HG03060 (cell line): ENCODE measurements around the gene PACSIN1.

Experiments used
- ATAC-seq: cut with Tn5 transposase; IDR thresholded peaks from one replicate; pipeline ENCODE4 v1.9.1; 2021; ENCODE audit warnings: low read depth, moderate number of reproducible peaks; ENCODE audit not compliant: unreplicated experiment

Gene PACSIN1

DNA sequence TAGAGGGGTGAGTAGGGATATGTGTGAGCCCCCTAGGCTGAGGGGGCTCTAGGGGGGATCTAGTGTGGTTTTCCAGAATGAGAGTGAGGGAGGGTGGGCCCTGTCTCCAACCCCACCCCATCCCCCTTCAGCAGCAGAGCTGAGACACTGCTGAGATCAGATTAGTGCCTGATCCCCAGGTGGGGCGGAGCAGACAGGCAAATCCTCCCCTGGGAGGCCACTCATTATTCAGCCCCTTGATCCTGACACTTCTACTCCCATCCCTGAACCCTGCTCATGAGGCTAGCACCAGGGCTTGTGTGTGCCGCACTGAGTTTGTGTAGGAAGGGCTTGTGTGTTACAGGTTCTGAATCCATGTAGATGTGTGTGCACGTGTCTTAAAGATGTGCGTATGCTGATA, 47.8 kb downstream of the PACSIN1 start:
- no peak for ATAC-seq

DNA sequence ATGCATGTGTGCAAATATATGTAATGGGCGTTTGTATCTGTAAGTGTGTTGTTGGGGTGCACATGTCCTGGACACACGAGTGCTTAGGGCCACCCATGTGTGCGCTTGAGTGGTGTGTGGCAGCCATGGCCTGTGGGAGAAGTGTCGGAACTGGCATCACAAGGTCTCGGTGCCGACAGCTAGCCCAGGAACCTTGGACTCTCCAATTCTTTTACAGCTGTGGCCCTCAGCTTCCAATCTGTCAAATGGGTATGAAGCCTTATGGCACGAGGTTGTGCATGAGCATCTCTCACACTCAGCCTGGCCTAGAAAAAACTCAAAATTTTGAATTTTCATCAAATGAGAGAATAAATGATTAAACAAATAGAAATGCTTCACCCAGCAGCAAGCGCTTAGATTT, 48.2 kb downstream of the PACSIN1 start:
- ATAC-seq: no peak

DNA sequence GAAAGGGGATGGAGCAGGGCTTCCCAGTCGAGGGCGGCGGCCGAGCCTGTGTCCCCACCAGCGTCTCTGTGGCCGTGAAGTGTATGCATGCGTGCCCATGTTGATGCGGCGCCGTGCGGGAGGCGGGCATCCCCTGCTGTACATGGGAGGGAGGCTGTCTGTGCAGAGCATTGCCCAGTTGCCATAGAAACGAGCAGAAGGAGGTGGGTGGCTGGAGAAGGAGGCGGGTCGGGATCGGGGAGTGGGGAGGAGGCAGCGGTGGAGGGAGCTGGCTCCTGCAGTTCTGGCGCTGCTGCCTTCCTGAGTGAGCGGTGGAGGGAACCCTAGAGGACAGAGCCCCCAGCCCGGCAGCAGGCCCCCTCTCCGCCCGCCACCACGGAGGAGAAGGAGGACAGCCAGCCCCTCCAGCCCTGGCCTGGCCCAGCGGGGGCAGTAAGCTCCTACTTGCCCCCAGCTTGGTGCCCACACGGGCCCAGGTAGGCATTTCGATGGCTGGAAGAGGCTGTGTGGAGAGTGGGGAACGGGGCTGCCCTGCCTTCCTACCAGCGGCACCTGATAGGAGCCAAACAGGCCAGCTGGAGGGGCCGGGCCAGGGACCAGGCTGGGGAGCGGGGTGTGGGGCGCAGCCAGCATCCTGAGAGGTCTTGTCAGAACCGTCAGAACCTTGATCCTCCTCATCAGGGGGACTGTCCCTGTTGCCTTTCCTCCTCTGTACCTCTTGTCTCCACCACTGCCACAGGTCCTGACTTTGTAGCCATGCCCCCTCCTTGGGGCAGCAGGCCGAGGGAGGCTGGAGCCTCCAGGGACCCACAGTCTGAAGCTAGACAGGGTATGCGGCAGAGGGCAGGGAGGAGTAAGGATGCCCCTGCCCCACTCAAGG, 49.0 kb downstream of the PACSIN1 start:
- ATAC-seq: no peak

DNA sequence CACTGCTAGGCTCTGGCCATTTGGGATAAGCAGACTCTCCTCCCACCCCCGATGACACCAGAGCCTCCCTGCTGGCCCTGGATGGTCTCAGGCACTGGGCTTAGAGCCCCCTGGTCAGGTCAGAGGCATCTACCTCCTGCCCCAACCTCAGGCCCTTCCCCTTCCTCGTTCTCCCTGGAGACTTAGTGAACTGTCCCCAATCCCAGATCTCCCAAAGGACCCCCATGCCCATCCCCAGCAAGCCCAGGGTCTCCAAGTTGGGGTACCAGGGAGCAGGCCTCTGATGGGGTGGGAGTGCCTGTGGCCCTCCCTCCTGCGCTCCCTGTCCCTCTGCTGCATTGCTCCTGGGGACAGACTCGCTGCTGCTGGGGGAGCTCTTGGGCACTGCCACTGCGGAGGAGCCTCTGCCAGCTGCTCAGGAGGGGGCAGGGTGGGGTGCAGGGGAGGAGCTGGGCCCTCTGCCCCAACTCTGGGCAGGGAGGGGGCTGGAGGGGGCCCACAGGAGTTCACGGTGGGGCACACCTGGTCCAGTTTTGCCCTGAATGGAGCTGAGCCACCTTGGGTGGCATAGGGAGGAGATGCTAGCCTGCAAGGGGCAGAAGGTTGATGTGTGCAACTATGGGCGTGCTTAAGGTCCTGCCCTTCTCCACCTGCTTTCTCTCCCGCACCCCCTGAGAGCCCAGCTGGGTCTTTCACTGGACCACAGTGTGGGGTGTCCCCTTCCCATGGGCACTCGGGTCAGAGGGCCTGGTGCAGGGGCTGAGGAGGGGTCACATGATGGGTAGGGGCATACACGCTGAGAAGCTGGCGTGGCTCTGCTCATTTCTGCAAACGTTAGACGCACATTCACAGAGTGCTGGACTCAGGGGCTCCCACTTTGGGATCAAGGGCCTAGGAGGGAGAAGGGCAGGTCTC, 49.9 kb downstream of the PACSIN1 start:
- no peak for ATAC-seq

DNA sequence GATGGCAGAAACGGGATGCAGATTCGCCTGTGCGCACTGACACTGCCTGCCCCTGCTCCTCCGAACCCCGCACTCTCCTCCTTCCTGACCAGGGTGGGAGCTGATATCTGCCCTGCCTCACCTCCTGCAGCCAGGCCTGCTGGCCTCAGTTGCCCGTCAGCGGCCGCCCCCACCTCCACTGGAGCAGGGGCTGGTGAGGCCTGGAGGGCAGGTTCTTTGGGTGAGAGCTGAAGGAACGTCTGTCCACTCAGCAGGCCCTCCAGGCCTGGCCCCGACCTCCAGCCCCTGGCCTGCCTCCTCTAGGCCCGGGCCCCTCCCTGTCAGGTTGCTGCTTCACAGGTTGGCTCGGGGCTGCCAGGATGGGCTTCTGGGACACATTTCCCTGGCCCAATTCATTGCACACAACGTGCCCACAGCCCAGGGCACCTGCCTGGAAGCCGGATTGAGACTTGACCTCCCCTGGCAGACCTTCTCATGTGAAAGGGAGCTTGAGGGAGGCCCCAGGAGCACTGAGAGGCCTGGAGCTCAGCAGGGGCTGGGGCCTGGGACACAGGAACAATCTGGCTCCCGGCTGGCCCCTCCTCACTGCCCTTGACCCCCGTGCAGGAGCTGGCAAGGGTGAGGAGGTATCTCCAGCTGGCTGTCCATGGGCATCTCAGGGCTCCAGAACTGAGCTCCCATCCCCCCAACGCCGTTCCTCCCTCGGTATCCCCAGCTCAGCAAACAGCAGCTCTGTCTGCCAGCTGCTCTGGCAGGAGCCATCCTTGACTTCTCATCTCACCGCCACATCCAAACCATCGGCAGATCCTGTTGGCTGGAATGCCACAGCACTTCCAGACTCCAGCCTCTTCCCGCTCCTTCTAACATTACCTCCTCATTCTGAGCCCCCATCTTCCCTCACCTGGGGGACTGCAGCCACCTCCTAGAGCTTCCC, 50.8 kb downstream of the PACSIN1 start:
- ATAC-seq: no peak

DNA sequence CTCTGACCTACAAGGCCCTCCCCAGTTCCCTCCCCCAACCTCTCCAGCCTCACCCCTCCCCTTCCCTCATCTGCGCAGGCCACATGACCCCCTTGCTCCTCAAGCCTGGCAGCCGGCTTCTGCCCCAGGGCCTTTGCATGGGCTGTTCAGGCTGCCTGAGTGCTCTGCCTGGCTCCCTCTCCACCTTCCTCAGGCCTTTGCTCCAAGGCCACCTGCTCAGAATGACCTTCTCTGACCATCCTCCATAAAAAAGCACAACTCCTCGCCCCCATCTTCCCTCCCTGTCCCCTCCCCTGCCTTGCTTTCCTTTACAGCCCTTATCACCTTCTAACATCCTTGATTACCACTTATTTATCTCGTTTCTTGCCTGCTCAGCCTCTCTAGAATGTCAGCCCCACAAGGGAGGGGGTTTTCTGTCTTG, 51.6 kb downstream of the PACSIN1 start:
- no peak for ATAC-seq

DNA sequence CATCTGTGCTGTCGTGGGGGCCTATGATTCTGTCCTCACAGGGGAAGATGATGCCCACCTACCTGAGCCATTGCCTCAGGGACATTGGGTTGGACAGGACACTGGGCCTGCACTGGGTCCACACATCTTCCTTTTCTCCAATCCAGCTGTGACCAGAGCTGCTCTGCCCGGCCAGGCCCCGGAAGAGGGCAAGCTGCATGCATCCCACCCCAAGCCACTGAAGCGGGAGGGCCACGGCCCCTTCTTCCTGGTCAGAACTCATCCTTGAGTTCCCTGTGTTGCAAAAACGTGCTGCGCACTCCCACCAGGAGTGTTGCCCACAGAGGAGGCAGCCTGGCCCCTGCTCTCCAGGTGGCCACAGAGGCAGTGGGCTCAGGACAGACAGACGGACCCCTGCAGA, 52.1 kb downstream of the PACSIN1 start:
- ATAC-seq: no peak

DNA sequence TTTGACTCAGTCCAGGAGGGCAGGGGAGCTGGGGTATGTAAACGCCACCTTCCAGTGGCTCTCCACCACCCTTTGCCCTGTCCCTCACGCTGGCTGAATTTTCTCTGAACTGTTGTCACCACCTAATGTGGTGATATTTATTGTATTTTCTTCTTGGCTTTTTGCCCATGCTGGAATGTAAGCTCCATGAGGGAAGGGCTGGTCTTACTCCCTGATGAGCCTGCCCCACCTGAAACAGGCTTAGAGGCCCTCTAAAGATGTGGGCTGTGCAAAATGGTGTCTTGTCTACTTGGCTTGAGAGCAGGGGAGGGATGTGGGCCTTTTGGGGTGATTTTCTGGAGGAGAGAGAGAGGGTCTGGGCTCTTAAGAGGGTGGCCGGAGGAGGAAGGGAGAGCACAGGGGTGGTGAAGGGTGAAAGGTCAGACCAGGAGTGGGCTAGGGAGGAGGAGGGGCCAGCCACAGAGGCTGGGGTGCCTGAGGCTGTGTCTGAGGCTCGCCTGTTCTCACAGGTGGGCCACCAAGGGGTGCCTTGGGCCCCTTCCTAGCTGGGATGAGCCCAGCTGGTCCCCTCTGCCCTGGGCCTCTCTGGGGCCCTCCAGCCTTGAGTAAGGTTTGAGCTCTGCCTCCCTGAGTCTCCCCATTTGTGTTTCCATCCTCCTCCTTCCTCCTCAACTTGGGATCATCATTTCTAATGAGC, 52.9 kb downstream of the PACSIN1 start:
- no peak for ATAC-seq

DNA sequence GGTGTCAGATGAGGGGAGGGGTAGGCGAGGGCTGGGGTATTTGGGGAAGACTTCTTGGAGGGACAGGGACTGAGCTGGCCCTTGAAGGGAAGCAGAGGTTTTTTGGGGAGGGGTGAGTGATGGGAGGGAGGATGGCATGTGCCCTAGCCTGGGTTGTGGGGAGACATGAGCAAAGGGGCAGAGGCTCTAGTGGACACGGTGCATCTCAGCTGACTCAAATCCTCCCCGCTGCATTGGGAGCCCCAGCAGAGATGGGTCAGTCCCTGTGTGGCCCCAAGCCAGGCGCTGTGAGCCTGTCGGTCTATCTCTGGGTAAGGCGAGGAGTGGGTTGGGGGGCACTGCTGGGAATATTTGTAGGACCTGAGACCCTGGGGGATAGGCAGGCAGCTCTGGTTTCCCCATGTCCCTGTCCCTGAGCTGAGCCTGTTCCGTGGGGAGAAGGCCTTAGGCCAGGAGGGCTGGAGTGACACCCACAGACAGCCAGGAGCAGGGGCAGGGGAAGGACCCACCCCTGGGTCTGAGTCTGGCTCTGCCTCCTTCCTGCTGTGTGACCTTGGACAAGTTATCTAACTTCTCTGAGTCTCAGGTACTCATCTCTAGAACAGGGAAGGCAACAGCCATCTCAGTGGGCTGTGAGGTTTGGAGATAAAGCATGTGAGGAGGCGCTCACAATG, 54.2 kb downstream of the PACSIN1 start:
- ATAC-seq: no peak

DNA sequence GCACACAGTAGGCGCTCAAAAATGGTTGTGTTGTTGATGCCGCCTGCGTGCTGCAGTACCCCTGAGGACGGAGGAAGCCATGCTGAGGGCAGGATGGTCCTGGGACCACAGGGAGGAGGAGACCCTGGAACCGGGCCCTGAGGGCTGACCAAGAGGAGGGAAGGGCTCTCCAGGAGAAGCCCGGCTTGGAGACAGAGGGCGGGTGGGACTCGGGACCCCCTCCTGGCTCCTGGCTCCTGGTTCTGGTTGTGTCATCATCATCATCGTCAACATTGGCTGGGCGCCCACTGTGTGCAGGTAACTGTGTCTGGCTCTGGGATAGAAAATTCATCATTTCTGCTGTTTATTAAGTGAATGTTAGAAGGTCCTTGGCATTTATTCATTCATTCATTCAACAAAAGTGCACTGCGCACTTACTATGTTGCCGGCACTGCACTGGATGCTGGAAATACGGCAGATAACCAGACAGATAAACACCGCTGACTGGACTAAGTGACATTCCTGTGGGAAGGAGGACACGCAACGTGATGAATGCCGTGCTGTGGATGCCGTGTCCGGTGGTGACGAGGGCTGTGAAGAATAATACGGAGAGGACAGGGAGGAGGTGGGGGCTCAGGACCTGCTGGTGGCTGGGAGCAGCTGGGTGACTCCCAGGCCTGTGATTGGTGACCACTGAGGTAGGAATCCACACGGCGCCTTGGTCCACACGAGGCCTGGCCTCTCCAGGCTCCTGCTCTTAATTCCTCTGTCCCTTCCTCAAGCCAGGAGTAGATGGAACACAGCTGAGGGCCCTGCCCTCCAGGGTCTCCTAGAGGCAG, 55.0 kb downstream of the PACSIN1 start:
- ATAC-seq: no peak

DNA sequence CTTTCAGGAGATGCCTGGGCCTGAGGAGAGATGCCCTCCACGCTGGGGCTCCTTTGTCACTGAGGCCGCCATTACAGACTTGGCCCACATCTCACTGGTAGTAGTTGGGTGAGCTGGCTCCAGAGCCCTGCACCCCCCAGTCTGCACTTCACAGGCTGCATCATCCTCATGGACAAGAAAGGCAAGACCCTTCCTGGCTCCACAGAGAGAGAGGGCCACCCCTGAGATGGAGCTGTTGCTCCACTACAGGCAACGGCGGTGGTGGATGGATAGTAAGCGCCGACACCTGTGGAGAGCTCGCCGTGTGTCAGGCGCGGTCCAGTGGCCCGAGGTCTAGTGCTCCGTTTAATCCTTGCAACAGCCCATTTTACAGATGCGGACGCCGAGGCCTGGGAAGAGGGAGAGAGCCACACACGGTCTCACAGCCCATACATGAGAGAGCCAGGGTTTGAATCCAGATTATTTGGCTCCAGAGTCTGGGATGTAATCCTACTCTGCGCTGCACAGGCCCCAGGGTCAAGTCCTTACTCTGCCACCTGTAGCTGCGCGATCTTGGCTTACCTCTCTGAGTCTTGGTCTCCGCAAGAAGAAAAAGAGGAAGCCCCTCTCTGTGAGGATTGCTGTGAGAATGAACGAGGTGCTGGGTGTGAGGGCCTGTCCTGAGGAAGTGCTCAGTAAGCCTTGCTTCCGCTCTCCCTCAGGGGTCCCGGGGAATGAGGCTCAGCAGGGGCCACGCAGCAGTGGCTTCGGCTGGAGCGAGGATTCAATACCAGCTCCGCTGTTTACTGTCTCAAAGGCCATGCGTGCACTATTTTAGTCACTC, 55.8 kb downstream of the PACSIN1 start:
- no peak for ATAC-seq

DNA sequence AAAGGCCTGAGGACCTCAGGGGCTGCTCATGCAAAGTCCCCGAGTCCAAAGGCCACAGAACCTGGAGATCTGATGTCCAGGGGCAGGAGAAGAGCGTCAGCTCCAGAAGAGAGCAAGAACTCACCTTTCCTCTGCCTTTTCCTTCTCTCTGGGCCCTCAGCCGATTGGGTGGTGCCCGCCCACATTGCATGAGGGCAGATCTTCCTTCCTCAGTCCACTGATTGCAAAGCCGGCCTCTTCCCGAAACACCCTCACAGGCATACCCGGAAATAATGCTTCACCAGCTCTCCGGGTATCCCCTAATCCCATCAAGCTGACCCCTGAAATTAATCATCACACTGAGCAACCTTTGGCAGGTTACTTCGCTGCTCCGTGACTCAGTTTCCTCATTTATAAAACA, 56.9 kb downstream of the PACSIN1 start:
- no peak for ATAC-seq

DNA sequence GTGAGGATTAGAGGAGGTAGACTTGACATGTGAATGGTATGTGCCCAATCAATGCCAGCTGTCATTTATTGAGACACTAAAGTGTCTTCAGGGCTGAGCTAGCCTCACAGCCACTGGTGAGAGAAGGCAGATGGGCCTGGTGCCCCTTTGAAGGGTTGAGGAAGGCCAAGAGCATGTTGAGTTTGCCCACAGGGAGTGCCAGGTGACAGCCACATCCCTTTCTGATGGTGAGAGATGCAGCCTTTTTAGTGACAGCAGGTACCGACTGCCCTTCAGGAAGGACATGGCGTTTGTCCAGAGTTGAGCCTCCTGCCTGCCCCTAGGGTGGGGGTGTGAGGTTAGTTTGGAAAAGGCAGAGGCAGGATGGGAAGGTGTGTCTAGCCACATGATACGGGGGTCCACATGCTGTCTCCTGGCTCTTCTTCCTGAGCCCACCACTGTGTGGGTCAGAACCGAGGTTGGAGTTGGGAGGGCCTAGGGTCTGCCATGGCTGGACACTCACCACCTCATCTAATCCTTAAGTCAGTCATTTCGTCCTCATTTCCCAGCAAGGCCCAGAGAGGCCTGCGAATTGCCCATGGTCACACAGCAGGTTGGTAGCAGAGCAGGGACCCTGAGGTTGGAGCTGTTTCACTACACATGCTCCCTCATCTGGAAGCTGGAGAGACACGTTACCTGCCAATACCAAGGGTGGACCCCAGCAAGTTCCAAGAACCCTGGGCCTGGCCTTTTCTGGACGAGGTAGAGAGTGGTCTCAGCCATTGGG, 57.7 kb downstream of the PACSIN1 start:
- ATAC-seq: no peak

DNA sequence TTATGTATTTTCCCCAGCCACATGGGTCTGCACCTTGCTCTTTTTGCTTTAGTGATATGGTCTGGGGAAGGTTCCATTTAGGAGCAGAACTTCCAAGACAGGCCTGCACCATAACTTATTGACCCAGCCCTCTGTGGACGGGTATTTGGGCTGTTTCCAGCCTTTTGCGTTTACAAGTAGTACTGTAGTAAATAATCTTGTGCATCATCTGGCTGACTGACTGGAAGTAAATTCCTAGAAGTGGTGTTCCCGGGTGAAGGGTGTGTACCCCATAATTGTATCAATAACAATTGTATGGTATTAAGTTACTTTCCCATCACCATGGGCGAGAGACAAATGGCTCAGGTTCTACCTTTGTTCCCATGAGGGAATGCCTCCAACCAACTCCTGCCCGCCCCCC, 58.6 kb downstream of the PACSIN1 start:
- ATAC-seq: no peak

DNA sequence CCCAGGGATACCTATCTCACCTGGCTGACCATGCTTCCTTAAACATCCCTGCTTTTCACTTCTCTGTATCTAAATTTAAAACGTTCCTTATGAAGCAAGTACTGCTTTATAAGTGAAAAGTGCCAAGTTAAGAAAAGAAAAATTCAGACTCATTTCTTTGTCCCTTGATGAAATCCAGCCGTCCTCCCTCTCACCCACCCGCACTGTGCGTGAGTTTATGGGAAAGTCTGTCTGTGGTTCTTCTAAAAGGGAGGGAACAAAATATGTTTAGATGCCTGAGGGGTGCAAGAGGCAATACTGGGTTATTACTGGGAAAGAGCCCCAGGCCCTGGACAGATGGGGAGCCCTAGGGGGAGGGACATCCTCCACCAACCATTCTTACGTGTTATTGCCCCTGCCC, 59.1 kb downstream of the PACSIN1 start:
- no peak for ATAC-seq

DNA sequence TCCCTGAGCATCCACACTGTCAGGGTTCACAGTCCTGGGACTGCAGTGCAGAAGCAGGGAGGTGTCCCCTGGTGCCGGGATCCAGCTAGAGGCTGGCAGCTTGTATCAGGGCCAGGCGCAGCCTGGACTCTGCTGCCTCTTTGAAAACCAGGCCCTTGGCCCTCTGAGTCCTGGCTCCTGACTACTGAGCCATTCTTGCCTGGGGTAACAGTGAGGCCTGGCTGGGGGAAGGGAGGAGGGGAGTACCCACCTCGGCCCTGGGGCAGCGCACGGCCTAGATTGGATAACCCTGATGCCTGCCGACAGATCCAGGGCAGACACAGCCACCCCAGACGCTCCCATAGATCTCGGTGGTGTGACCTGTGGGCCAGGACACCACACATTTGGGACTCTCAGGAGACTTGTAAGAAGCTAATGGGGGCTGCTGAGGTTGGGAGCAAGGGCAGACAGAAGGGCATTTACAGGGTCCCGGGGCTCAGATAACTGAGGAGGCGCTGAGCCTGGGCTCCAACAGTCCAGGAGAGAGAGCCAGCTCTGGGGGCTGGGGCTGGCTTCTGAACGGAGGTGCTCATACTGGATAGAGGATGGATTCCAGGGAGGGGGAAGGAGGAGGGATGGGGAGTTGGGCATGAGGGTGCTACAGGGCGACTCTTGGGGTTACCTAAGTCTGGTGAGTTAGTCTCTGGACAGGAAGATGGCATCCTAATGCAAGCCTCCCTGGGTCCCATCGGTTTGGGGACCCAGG, 59.7 kb downstream of the PACSIN1 start:
- no peak for ATAC-seq
